ENCODE data around the gene AKIRIN2.

Gene AKIRIN2

DNA sequence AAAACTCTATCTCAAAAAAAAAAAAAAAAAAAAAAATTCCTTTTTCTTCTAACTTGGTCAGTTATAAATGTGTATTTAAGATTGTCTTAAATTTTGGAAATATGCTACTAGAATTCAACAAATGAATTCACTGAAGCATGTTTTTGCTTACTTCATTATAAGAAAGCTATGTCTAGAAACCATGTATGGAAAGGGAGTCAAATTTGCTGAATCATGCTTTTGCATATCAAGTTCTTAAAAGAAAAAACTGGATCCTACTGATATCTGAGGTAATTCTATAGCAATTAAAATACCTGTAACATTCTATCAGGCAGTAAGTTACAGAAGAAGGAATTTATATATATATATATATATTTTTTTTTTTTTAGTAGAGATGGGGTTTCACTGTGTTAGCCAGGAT is 27.7 kb downstream of the AKIRIN2 start:
- TF ChIP-seq, protein P1, sequence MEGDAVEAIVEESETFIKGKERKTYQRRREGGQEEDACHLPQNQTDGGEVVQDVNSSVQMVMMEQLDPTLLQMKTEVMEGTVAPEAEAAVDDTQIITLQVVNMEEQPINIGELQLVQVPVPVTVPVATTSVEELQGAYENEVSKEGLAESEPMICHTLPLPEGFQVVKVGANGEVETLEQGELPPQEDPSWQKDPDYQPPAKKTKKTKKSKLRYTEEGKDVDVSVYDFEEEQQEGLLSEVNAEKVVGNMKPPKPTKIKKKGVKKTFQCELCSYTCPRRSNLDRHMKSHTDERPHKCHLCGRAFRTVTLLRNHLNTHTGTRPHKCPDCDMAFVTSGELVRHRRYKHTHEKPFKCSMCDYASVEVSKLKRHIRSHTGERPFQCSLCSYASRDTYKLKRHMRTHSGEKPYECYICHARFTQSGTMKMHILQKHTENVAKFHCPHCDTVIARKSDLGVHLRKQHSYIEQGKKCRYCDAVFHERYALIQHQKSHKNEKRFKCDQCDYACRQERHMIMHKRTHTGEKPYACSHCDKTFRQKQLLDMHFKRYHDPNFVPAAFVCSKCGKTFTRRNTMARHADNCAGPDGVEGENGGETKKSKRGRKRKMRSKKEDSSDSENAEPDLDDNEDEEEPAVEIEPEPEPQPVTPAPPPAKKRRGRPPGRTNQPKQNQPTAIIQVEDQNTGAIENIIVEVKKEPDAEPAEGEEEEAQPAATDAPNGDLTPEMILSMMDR (conservative IDR thresholded peaks at IDR 0.05; ENCODE audit: low read depth), result no peak
- DNase-seq (ENCODE audit: low spot score), result no peak
- CTCF ChIA-PET, result interaction anchor here (0.7 kb wide), 1 partner anchor 275 kb away, joined by 4 read pairs; no protein-coding TSS in a partner anchor
- peak overlapping the region; percentile 5; the same call in 1 of the 2 replicates for H3K27ac ChIP-seq
- POLR2A ChIA-PET (ENCODE audit: low non-redundant PET), result no interaction called here

DNA sequence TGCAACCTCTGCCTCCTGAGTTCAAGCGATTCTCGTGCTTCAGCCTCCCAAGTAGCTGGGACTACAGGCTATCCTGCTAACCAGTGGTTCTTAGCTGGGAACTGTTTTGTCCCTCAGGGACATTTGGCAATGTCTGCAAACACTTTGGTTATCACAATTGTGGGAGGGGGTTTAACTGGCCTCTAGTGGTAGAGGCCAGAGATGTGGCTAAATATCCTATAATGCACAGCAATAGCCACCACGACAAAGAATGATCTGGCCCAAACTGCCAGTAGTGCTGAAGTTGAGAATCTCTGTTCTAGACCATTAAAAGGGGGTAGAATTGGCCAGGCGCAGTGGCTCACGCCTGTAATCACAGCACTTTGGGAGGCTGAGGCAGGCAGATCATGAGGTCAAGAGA is 28.8 kb downstream of the AKIRIN2 start:
- peak overlapping the region; percentile 5; the same call in 1 of the 2 replicates for H3K27ac ChIP-seq
- TF ChIP-seq, protein P1 (conservative IDR thresholded peaks at IDR 0.05; ENCODE audit: low read depth), result no peak
- POLR2A ChIA-PET (ENCODE audit: low non-redundant PET), result interaction anchor here (0.7 kb wide), 1 partner anchor 134 kb away, joined by 3 read pairs; no protein-coding TSS in a partner anchor
- CTCF ChIA-PET, result interaction anchor here (1.3 kb wide), 1 partner anchor 13 kb away, joined by 3 read pairs; no protein-coding TSS in a partner anchor
- no peak for DNase-seq (ENCODE audit: low spot score)

DNA sequence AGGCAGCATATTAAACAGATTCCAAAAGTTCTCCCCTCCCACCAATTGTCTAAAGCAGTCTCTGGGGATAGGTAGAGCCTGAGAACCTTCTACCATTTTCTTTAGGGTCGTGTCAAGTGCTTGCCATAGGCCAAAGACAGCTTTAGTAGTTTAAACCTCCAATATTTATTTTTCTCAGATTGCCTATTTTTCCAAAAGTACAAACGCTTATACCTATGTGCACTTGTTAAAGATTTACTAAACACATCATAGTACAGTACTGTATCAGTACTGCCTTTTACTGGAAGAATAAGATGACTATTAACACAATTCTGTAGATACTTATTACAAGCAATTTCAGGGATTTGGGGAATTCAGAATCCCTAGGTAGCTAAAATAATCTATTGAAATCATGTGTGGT is 29.4 kb downstream of the AKIRIN2 start:
- H3K27ac ChIP-seq, result no peak overlapping the region
- POLR2A ChIA-PET (ENCODE audit: low non-redundant PET), result interaction anchor here (0.7 kb wide), 1 partner anchor 135 kb away, joined by 3 read pairs; no protein-coding TSS in a partner anchor
- TF ChIP-seq, protein P1 (conservative IDR thresholded peaks at IDR 0.05; ENCODE audit: low read depth), result no peak
- no peak for DNase-seq (ENCODE audit: low spot score)
- CTCF ChIA-PET, result interaction anchor here (1.3 kb wide), 1 partner anchor 14 kb away, joined by 3 read pairs; no protein-coding TSS in a partner anchor

DNA sequence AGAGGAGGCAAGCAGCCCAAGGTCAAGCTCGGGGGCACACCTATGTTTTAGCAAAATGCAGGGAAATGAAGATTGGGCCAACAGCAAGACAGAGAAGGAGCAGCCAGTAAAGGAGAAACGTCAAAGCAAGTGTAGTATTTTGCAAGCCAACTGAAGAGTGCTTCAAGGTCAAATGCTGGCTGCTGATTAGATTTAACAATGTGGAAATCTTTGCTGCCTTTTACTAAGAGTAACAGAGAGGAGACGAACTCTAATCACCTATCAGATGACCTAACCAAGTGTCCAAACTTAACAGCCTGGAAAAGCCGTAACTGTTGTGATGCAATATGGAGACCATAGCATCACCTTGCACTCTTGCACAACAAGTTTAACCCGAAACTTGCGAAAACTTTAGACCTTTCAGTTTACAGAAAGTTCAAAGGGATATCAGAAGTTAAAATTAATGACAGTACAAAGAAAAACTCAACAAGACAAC is 30.4 kb downstream of the AKIRIN2 start:
- ChIA-PET CTCF (interaction anchor here (0.7 to 0.8 kb wide), 2 partner anchors 12 to 1578 kb away, joined by 3 to 4 read pairs; no protein-coding TSS in a partner anchor), POLR2A (ENCODE audit: low non-redundant PET) (no interaction called here)
- no peak overlapping the region for H3K27ac ChIP-seq
- TF ChIP-seq, protein P1 (conservative IDR thresholded peaks at IDR 0.05; ENCODE audit: low read depth), result no peak
- DNase-seq (ENCODE audit: low spot score), result no peak

DNA sequence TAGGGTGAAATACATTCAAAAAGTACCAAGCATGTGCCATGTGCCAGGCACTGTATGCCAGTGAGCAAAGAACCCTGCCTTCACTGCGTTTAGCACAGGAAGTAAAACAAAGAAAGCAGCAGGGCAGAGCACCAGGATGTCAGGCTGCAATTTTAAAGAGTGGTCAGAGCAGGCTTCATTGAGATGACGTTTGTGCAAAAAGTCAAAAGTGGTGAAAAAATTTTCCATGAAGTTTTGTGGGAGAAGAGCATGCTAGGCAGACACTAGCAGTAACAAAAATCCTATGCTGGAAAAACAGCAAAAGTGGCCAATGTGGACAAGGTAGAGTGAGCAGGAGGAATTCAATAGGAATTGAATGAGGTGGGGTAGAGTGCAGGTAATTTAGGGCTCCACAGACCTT is 31.3 kb downstream of the AKIRIN2 start:
- no peak for DNase-seq (ENCODE audit: low spot score)
- ChIA-PET CTCF (no interaction called here), POLR2A (ENCODE audit: low non-redundant PET) (no interaction called here)
- H3K27ac ChIP-seq, result no peak overlapping the region
- TF ChIP-seq, protein P1 (conservative IDR thresholded peaks at IDR 0.05; ENCODE audit: low read depth), result no peak

DNA sequence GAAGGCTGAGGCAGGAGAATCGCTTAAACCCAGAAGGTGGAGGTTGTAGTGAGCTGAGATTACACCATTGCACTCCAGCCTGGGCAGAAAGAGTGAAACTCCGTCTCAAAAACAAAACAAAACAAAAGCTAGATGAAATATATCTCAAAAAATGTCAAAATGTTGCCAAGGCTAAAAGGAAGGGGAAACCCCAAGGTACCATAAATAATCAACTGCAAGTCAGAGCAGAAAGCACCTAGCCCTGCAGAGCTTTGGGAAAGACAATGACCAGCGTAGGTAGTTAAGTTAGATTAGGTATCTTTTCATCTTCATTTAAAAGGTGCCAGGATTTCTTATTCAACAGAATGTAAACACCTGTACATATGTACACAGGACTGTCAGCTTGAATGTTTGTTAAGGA is 33.0 kb downstream of the AKIRIN2 start:
- peak overlapping the region; percentile 16; the same call in 1 of the 2 replicates for H3K27ac ChIP-seq
- ChIA-PET CTCF (no interaction called here), POLR2A (ENCODE audit: low non-redundant PET) (interaction anchor here (0.7 kb wide), 1 partner anchor 33 kb away, joined by 4 read pairs; the partner anchor contains the start of gene AKIRIN2)
- no peak for DNase-seq (ENCODE audit: low spot score)
- TF ChIP-seq, protein P1 (conservative IDR thresholded peaks at IDR 0.05; ENCODE audit: low read depth), result no peak

Measured in RWPE1 (cell line).